ENCODE measurements around the gene VAX1.

VAX1 gene

GRCh38 chr10:117145019-117145418 lies 6.9 kb upstream of the VAX1 start:
- Histone ChIP-seq H3K9me2 (replicated peaks; ENCODE audit: control insufficient read depth, low read length) (no peaks in the 10 kb centered on the region), H3K4me2 (ENCODE audit: low read length) (no peak overlapping the region), H3F3A (ENCODE audit: control insufficient read depth, insufficient read depth) (no peaks in the 10 kb centered on the region), H3K36me3 (ENCODE audit: control insufficient read depth, low read length) (no peaks in the 10 kb centered on the region), H4K20me1 (ENCODE audit: control insufficient read depth, insufficient read depth, low read depth, low read length) (no peaks in the 10 kb centered on the region), H3K4me1 (ENCODE audit: control insufficient read depth, low read length) (no peaks in the 10 kb centered on the region), H3K9me3 (ENCODE audit: control insufficient read depth, insufficient read depth, low read length) (no peaks in the 10 kb centered on the region), H3K4me3 (ENCODE audit: low read length) (no peak overlapping the region), H3K27ac (ENCODE audit: low read depth, low read length) (no peak overlapping the region), H3K79me2 (ENCODE audit: control insufficient read depth, low read length) (no peaks in the 10 kb centered on the region), H3K27me3 (ENCODE audit: control insufficient read depth, low read length) (peaks cover 13% of the 10 kb centered on the region; the same call in 1 of the 2 replicates)
- TF ChIP-seq EZH2phosphoT487 (IDR thresholded peaks at IDR 0.05; ENCODE audit: borderline replicate concordance, low read length) (no peak), CTCF (IDR thresholded peaks at IDR 0.05; ENCODE audit: low read depth, low read length, poor library complexity, severe bottlenecking) (no peak)

GRCh38 chr10:117143103-117143823 lies 5.2 kb upstream of the VAX1 start:
- Histone ChIP-seq H3K36me3 (ENCODE audit: control insufficient read depth, low read length) (no peaks in the 10 kb centered on the region), H3K4me3 (ENCODE audit: low read length) (no peak overlapping the region), H3K4me1 (ENCODE audit: control insufficient read depth, low read length) (no peaks in the 10 kb centered on the region), H3K27me3 (ENCODE audit: control insufficient read depth, low read length) (peaks cover 13% of the 10 kb centered on the region; the same call in 1 of the 2 replicates), H3K9me2 (replicated peaks; ENCODE audit: control insufficient read depth, low read length) (no peaks in the 10 kb centered on the region), H3K9me3 (ENCODE audit: control insufficient read depth, insufficient read depth, low read length) (no peaks in the 10 kb centered on the region), H4K20me1 (ENCODE audit: control insufficient read depth, insufficient read depth, low read depth, low read length) (no peaks in the 10 kb centered on the region), H3F3A (ENCODE audit: control insufficient read depth, insufficient read depth) (no peaks in the 10 kb centered on the region), H3K4me2 (ENCODE audit: low read length) (no peak overlapping the region), H3K79me2 (ENCODE audit: control insufficient read depth, low read length) (no peaks in the 10 kb centered on the region), H3K27ac (ENCODE audit: low read depth, low read length) (no peak overlapping the region)
- TF ChIP-seq EZH2phosphoT487 (IDR thresholded peaks at IDR 0.05; ENCODE audit: borderline replicate concordance, low read length) = no peak
- no peak for TF ChIP-seq CTCF (IDR thresholded peaks at IDR 0.05; ENCODE audit: low read depth, low read length, poor library complexity, severe bottlenecking)

- no peak for TF ChIP-seq EZH2phosphoT487 (IDR thresholded peaks at IDR 0.05; ENCODE audit: borderline replicate concordance, low read length)
- TF ChIP-seq CTCF (IDR thresholded peaks at IDR 0.05; ENCODE audit: low read depth, low read length, poor library complexity, severe bottlenecking) = no peak
- Histone ChIP-seq H3K4me3 (ENCODE audit: low read length) (no peak overlapping the region), H3K4me2 (ENCODE audit: low read length) (no peak overlapping the region), H3K27ac (ENCODE audit: low read depth, low read length) (no peak overlapping the region), H4K20me1 (ENCODE audit: control insufficient read depth, insufficient read depth, low read depth, low read length) (no peaks in the 10 kb centered on the region), H3K36me3 (ENCODE audit: control insufficient read depth, low read length) (no peaks in the 10 kb centered on the region), H3K9me3 (ENCODE audit: control insufficient read depth, insufficient read depth, low read length) (peaks cover 3% of the 10 kb centered on the region; the same call in 1 of the 2 replicates), H3K27me3 (ENCODE audit: control insufficient read depth, low read length) (peaks cover 9% of the 10 kb centered on the region; the same call in 1 of the 2 replicates), H3F3A (ENCODE audit: control insufficient read depth, insufficient read depth) (no peaks in the 10 kb centered on the region), H3K4me1 (ENCODE audit: control insufficient read depth, low read length) (no peaks in the 10 kb centered on the region), H3K9me2 (replicated peaks; ENCODE audit: control insufficient read depth, low read length) (no peaks in the 10 kb centered on the region), H3K79me2 (ENCODE audit: control insufficient read depth, low read length) (no peaks in the 10 kb centered on the region)
These were observed 2.4 kb upstream of the VAX1 start for GRCh38 chr10:117140525-117140902.

Data from DOHH2 (cell line).